Mesothelial cell of epicardium (in vitro differentiated cells): ENCODE data around the gene PLCB1. TPM values are rescaled to one million over a fixed set of nuclear protein-coding genes. Genes with fewer than 3 reads are reported as not detected.
A peak's percentile ranks its signal among the peaks of the same experiment; 100 is the strongest.

Experiments used
- DNase-seq, 2 experiments: peaks; one replicate each; pipeline ENCODE4 v3.0.0; 2021; ENCODE audit warnings: low spot score in 2 of 2; ENCODE audit not compliant: unreplicated experiment in 2 of 2
- H3K27ac Mint-ChIP-seq: 2 replicates; pipeline ENCODE4 v1.8.0; 2021; ENCODE audit warnings: mixed read lengths
- H3K27me3 Mint-ChIP-seq: 2 replicates; pipeline ENCODE4 v1.8.0; 2021; ENCODE audit warnings: low read depth, mixed read lengths
- H3K36me3 Mint-ChIP-seq: 2 replicates; pipeline ENCODE4 v1.8.0; 2021; ENCODE audit warnings: mixed read lengths
- H3K4me1 Mint-ChIP-seq: 2 replicates; pipeline ENCODE4 v1.8.0; 2021; ENCODE audit warnings: mixed read lengths
- H3K4me3 Mint-ChIP-seq: 2 replicates; pipeline ENCODE4 v1.8.0; 2021; ENCODE audit warnings: mild to moderate bottlenecking, moderate library complexity, mixed read lengths
- H3K9me3 Mint-ChIP-seq: 2 replicates; pipeline ENCODE4 v1.8.0; 2021; ENCODE audit warnings: mixed read lengths
- CTCF ChIP-seq: fragments of 200-600 bp; sonication (generic); IDR thresholded peaks from one replicate; pipeline ENCODE4 v1.5.0; 2021; ENCODE audit warnings: antibody characterized with exemption; ENCODE audit not compliant: unreplicated experiment
- total RNA-seq: library from RNA; stranded (reverse); gene quantifications from 3 replicates; pipeline ENCODE4 v1.2.1, GENCODE V29; 2021

Gene PLCB1
- total RNA-seq, 1 donor from 2014 or later: 41.5 TPM

GRCh38 chr20:8385247-8385646 lies 253.2 kb downstream of the PLCB1 start:
- DNase-seq: no peak
- H3K27me3 Mint-ChIP-seq: no peaks in the 10 kb centered on the region
- H3K4me1 Mint-ChIP-seq: peaks cover 12% of the 10 kb centered on the region
- no peak overlapping the region for H3K4me3 Mint-ChIP-seq
- TF ChIP-seq CTCF: no peak
- H3K36me3 Mint-ChIP-seq: peaks cover 11% of the 10 kb centered on the region
- H3K27ac Mint-ChIP-seq: no peak overlapping the region
- peaks cover 31% of the 10 kb centered on the region for H3K9me3 Mint-ChIP-seq

GRCh38 chr20:8386991-8387390 lies 254.9 kb downstream of the PLCB1 start:
- H3K27ac Mint-ChIP-seq: no peak overlapping the region
- no peak for DNase-seq
- H3K4me3 Mint-ChIP-seq: no peak overlapping the region
- no peaks in the 10 kb centered on the region for H3K27me3 Mint-ChIP-seq
- H3K9me3 Mint-ChIP-seq: peaks cover 16% of the 10 kb centered on the region
- H3K36me3 Mint-ChIP-seq: peaks cover 7% of the 10 kb centered on the region
- H3K4me1 Mint-ChIP-seq: peaks cover 12% of the 10 kb centered on the region
- TF ChIP-seq CTCF: no peak

GRCh38 chr20:8388141-8388540 lies 256.1 kb downstream of the PLCB1 start:
- TF ChIP-seq CTCF: no peak
- Mint-ChIP-seq H3K36me3 (peaks cover 3% of the 10 kb centered on the region), H3K9me3 (peaks cover 10% of the 10 kb centered on the region), H3K27me3 (no peaks in the 10 kb centered on the region), H3K4me1 (peaks cover 12% of the 10 kb centered on the region), H3K4me3 (no peak overlapping the region), H3K27ac (no peak overlapping the region)
- no peak for DNase-seq

GRCh38 chr20:8388707-8389106 lies 256.6 kb downstream of the PLCB1 start:
- H3K4me1 Mint-ChIP-seq: peaks cover 12% of the 10 kb centered on the region
- no peak overlapping the region for H3K4me3 Mint-ChIP-seq
- no peaks in the 10 kb centered on the region for H3K27me3 Mint-ChIP-seq
- H3K9me3 Mint-ChIP-seq: peaks cover 5% of the 10 kb centered on the region
- DNase-seq: no peak
- no peak overlapping the region for H3K27ac Mint-ChIP-seq
- no peaks in the 10 kb centered on the region for H3K36me3 Mint-ChIP-seq
- no peak for TF ChIP-seq CTCF

GRCh38 chr20:8389381-8390036 lies 257.4 kb downstream of the PLCB1 start:
- no peaks in the 10 kb centered on the region for H3K9me3 Mint-ChIP-seq
- peak; percentile 91 for TF ChIP-seq CTCF

More at GRCh38 chr20:8389381-8390036, 257.4 kb downstream of the PLCB1 start:
- Mint-ChIP-seq H3K4me3 (no peak overlapping the region), H3K27me3 (no peaks in the 10 kb centered on the region), H3K27ac (no peak overlapping the region), H3K4me1 (peaks cover 12% of the 10 kb centered on the region), H3K36me3 (no peaks in the 10 kb centered on the region)
- no peak for DNase-seq
